ENCODE data around the gene SIM2. TPM values are rescaled to one million over a fixed set of nuclear protein-coding genes. Genes with fewer than 3 reads are reported as not detected.

The SIM2 gene
- total RNA-seq, 1 donor from 2014 or later: 3.1 TPM

DNA sequence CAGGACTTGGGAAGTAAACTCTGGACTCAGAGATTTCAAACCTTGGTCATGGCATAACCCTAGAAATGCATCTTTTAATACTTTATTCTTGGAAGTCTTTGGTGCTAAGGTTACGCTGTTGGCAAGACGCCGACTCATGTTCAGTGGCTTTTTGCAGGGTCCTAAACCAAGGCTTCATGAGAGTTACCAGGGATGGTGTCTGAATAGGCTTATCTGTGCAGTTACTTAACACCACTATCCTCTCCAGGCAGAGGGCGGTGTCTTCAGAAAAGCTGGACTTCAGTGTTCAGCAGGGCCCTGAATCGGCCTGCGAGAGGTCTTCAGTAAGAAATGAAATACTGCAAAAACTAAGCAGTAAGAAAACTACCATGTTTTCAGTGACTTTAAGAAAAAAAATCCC, 58.3 kb downstream of the SIM2 start:
- Histone ChIP-seq H3K4me1 (ENCODE audit: control insufficient read depth in 3 of 3, insufficient read depth in 3 of 3, low read length in 3 of 3) (no peaks in the 10 kb centered on the region), H3K36me3 (ENCODE audit: control insufficient read depth in 3 of 3, insufficient read depth in 3 of 3, low read length in 3 of 3) (peaks cover 9 to 21% (median 12%) of the 10 kb centered on the region in 3 donors), H3K9ac (ENCODE audit: low read depth in 1 of 3, low read length in 3 of 3) (no peak overlapping the region), H3K27ac (ENCODE audit: low read depth, low read length) (no peak overlapping the region), H3K27me3 (ENCODE audit: control insufficient read depth in 3 of 3, insufficient read depth in 3 of 3, low read length in 3 of 3) (no peaks in the 10 kb centered on the region), H3K4me3 (ENCODE audit: low read length in 3 of 3) (no peak overlapping the region), H3K9me3 (ENCODE audit: control insufficient read depth in 3 of 3, low read length in 3 of 3) (no peaks in the 10 kb centered on the region)

DNA sequence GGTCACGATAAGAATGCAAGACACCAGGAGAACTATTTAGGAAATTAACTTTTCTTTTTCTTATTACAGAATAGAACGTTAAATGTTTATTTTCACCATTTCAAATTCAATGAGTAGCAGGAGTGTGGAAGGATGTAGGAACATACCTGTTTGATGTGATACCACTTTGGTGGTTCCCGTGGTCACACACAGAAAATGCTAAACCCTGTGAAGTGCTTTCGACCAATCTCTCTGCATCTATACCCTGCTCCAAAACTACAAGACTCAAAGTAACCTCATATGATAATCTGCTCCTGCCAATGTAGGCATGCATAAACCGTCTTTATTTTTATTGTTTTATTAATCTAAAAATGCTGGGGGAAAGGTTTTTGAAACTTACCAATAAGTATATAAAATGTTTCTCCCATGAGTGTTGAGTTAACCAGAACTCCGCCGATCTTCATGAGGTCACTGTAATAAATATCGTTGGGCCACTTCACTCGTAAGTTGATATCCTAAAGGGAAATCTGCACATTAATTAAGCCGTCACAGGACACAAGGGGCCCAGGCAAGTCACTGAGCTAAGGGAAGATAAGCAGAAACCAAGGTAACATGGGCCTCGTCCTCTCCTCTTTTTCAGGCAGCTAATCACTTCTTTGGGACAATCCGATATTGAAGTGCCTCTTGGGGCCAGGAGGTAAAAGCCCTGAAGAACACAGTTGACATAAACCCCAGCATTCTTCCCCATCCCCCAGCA, 60.6 kb downstream of the SIM2 start:
- H3K4me3 ChIP-seq (ENCODE audit: low read length in 3 of 3): no peak overlapping the region
- peaks cover 0 to 13% (median 4%) of the 10 kb centered on the region in 3 donors for H3K36me3 ChIP-seq (ENCODE audit: control insufficient read depth in 3 of 3, insufficient read depth in 3 of 3, low read length in 3 of 3)

DNA sequence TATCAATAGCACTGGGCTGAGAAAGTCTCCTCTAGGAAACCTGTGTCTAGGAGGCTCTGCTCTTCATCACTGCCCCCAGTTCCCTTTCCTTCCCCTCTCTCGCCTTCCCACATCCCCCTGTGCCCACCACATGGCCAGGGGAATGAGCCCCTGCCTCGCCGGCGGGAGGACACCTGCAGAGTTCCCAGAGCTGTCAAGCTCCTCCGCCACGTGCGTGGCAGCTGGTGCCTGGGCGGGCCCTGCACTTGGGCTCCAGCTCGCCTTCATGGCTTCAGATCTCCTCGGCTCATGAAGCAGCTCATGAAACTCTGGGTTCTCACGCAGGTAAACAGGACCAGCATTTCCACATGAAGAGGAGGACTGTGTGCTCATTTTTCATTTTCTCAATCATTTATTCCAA, 62.8 kb downstream of the SIM2 start:
- H3K36me3 ChIP-seq (ENCODE audit: control insufficient read depth in 3 of 3, insufficient read depth in 3 of 3, low read length in 3 of 3): peaks cover 3 to 13% (median 3%) of the 10 kb centered on the region in 3 donors
- H3K27me3 ChIP-seq (ENCODE audit: control insufficient read depth in 3 of 3, insufficient read depth in 3 of 3, low read length in 3 of 3): no peaks in the 10 kb centered on the region
- no peak overlapping the region for H3K9ac ChIP-seq (ENCODE audit: low read depth in 1 of 3, low read length in 3 of 3)
- no peak overlapping the region for H3K27ac ChIP-seq (ENCODE audit: low read depth, low read length)
- no peaks in the 10 kb centered on the region for H3K4me1 ChIP-seq (ENCODE audit: control insufficient read depth in 3 of 3, insufficient read depth in 3 of 3, low read length in 3 of 3)
- H3K9me3 ChIP-seq (ENCODE audit: control insufficient read depth in 3 of 3, low read length in 3 of 3): no peaks in the 10 kb centered on the region
- H3K4me3 ChIP-seq (ENCODE audit: low read length in 3 of 3): no peak overlapping the region

More for the DNA sequence above, 60.6 kb downstream of the SIM2 start:
- H3K9ac ChIP-seq (ENCODE audit: low read depth in 1 of 3, low read length in 3 of 3): no peak overlapping the region
- no peaks in the 10 kb centered on the region for H3K4me1 ChIP-seq (ENCODE audit: control insufficient read depth in 3 of 3, insufficient read depth in 3 of 3, low read length in 3 of 3)
- H3K27me3 ChIP-seq (ENCODE audit: control insufficient read depth in 3 of 3, insufficient read depth in 3 of 3, low read length in 3 of 3): no peaks in the 10 kb centered on the region
- no peak overlapping the region for H3K27ac ChIP-seq (ENCODE audit: low read depth, low read length)
- H3K9me3 ChIP-seq (ENCODE audit: control insufficient read depth in 3 of 3, low read length in 3 of 3): no peaks in the 10 kb centered on the region

DNA sequence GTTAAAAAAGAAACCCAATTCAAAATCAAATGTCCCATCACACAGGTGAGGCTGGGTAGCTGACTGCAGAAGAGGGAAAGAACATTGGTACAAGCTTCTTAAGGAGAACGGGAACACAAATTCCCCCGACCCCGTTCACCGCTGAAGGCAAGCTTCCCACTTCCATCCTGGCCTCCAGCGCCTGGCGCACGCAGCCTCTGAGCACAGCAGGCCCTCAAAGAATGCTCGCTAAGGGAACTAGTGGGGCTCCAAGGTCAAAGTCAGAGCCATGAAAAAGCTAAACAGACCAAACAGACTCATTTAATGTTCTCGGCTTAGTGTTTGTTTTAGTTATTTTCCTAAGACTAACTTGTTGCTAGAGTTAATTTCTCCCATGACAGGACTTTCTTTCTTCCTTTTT, 63.7 kb downstream of the SIM2 start:
- H3K4me1 ChIP-seq (ENCODE audit: control insufficient read depth in 3 of 3, insufficient read depth in 3 of 3, low read length in 3 of 3): no peaks in the 10 kb centered on the region
- H3K27ac ChIP-seq (ENCODE audit: low read depth, low read length): no peak overlapping the region
- H3K9me3 ChIP-seq (ENCODE audit: control insufficient read depth in 3 of 3, low read length in 3 of 3): no peaks in the 10 kb centered on the region
- peaks cover 3 to 13% (median 4%) of the 10 kb centered on the region in 3 donors for H3K36me3 ChIP-seq (ENCODE audit: control insufficient read depth in 3 of 3, insufficient read depth in 3 of 3, low read length in 3 of 3)
- no peaks in the 10 kb centered on the region for H3K27me3 ChIP-seq (ENCODE audit: control insufficient read depth in 3 of 3, insufficient read depth in 3 of 3, low read length in 3 of 3)
- no peak overlapping the region for H3K9ac ChIP-seq (ENCODE audit: low read depth in 1 of 3, low read length in 3 of 3)
- no peak overlapping the region for H3K4me3 ChIP-seq (ENCODE audit: low read length in 3 of 3)

DNA sequence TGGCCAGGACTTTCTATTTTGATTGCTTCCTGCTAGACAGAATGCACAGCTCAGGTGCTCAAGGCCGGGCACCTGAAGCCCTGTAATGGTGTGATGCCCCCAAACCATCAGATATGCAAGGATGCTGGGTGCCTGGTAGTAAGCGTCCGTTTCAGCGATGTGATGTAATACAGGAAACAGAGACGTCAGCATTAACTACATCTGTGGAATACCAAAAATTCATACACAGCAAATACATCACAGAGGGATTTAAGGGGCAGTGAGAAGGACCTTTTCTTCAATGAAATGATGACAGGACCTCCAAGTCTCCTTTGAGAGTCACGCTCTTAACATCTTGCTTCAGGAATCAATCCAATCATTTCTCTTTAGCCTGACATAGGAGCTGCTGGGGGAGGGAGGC, 64.4 kb downstream of the SIM2 start:
- H3K27ac ChIP-seq (ENCODE audit: low read depth, low read length): no peak overlapping the region
- H3K27me3 ChIP-seq (ENCODE audit: control insufficient read depth in 3 of 3, insufficient read depth in 3 of 3, low read length in 3 of 3): no peaks in the 10 kb centered on the region
- H3K4me1 ChIP-seq (ENCODE audit: control insufficient read depth in 3 of 3, insufficient read depth in 3 of 3, low read length in 3 of 3): no peaks in the 10 kb centered on the region
- no peak overlapping the region for H3K4me3 ChIP-seq (ENCODE audit: low read length in 3 of 3)
- H3K36me3 ChIP-seq (ENCODE audit: control insufficient read depth in 3 of 3, insufficient read depth in 3 of 3, low read length in 3 of 3): peaks cover 3 to 13% (median 4%) of the 10 kb centered on the region in 3 donors
- no peak overlapping the region for H3K9ac ChIP-seq (ENCODE audit: low read depth in 1 of 3, low read length in 3 of 3)
- no peaks in the 10 kb centered on the region for H3K9me3 ChIP-seq (ENCODE audit: control insufficient read depth in 3 of 3, low read length in 3 of 3)

DNA sequence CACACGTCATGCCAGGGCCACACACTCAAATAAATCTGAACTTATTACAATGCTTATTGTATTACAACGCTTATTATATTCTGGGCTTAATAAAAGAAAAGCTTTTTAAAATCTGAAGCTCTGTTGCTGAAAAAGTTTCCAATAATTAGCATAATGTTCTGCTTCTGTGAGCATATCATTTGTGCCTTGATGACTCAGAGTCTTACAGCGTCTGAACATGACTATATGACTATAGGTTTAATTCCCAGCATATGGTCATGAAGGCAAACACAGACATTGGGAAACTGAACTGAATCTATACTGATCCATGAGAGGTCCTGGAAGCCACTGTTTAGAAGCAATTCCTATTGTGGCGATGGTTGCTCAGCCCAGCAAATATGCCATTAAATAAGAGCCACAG, 66.3 kb downstream of the SIM2 start:
- Histone ChIP-seq H3K4me1 (ENCODE audit: control insufficient read depth in 3 of 3, insufficient read depth in 3 of 3, low read length in 3 of 3) (peaks cover 2 to 11% (median 5%) of the 10 kb centered on the region in 3 donors), H3K4me3 (ENCODE audit: low read length in 3 of 3) (no peak overlapping the region)

DNA sequence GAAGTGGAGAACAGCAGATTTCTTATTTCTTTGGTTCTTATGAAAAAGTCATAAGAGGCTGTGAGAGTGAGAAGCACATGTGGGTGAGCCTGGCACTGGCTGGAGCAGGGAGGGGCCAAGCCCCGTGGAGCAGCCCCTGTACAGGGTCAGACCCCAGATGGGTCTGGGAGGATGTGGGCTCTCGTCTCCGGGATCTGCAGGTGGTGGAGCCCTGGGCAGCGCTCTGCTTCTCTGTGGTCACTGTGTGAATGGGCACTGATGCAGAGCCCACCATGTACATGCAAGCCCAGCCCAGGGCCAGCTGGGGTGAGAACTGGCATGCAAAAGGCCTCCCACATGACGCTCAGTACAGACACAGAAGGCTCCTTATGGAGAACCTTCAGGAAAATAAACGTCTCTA, 67.6 kb downstream of the SIM2 start:
- Histone ChIP-seq H3K4me1 (ENCODE audit: control insufficient read depth in 3 of 3, insufficient read depth in 3 of 3, low read length in 3 of 3) (peaks cover 2 to 11% (median 5%) of the 10 kb centered on the region in 3 donors), H3K9ac (ENCODE audit: low read depth in 1 of 3, low read length in 3 of 3) (no peak overlapping the region), H3K9me3 (ENCODE audit: control insufficient read depth in 3 of 3, low read length in 3 of 3) (no peaks in the 10 kb centered on the region), H3K27me3 (ENCODE audit: control insufficient read depth in 3 of 3, insufficient read depth in 3 of 3, low read length in 3 of 3) (no peaks in the 10 kb centered on the region), H3K4me3 (ENCODE audit: low read length in 3 of 3) (no peak overlapping the region), H3K36me3 (ENCODE audit: control insufficient read depth in 3 of 3, insufficient read depth in 3 of 3, low read length in 3 of 3) (peaks cover 0 to 4% (median 3%) of the 10 kb centered on the region in 3 donors), H3K27ac (ENCODE audit: low read depth, low read length) (no peak overlapping the region)

More for the DNA sequence above, 66.3 kb downstream of the SIM2 start:
- Histone ChIP-seq H3K9ac (ENCODE audit: low read depth in 1 of 3, low read length in 3 of 3) (no peak overlapping the region), H3K27ac (ENCODE audit: low read depth, low read length) (no peak overlapping the region), H3K27me3 (ENCODE audit: control insufficient read depth in 3 of 3, insufficient read depth in 3 of 3, low read length in 3 of 3) (no peaks in the 10 kb centered on the region), H3K36me3 (ENCODE audit: control insufficient read depth in 3 of 3, insufficient read depth in 3 of 3, low read length in 3 of 3) (peaks cover 2 to 4% (median 3%) of the 10 kb centered on the region in 3 donors), H3K9me3 (ENCODE audit: control insufficient read depth in 3 of 3, low read length in 3 of 3) (no peaks in the 10 kb centered on the region)

DNA sequence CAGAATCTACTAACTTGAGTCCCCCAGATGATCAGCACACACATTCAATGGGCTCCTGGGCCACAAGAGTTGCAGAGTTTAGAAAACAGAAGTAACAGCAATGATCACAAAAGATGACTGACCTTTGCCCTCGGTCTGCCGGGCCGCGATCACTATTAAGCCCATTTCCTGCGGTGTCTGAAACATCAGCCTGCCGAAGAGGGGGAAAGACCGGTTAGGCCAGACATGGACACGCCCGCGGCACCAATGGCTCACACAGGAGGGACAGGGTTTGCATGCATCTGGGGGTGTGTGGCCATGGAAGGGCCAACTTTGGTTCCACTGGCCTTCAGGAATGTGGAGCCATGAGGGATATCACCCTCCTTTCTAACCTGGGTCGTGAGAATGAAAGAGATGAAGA, 68.2 kb downstream of the SIM2 start:
- peaks cover 2 to 11% (median 5%) of the 10 kb centered on the region in 3 donors for H3K4me1 ChIP-seq (ENCODE audit: control insufficient read depth in 3 of 3, insufficient read depth in 3 of 3, low read length in 3 of 3)
- H3K4me3 ChIP-seq (ENCODE audit: low read length in 3 of 3): no peak overlapping the region
- no peaks in the 10 kb centered on the region for H3K9me3 ChIP-seq (ENCODE audit: control insufficient read depth in 3 of 3, low read length in 3 of 3)

DNA sequence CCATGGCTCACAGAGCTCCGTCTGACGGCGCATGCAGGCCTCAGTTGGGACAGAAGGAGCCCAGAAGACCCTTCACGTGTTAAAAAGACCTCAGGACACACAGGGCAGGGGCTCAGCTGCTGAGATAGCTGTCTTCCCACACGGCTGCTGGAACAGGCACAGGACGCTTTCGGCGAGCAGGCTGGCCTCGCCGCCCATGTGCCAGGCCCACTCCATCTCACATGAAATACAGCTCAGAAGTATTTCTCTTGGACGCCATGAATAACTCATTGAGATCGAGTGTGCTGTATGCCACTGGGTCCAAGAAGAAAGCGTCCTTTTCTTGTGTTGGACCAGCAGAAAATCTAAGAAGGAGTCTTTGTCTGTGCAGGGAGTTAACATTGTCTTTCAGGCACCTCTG, 69.6 kb downstream of the SIM2 start:
- Histone ChIP-seq H3K27ac (ENCODE audit: low read depth, low read length) (no peak overlapping the region), H3K9me3 (ENCODE audit: control insufficient read depth in 3 of 3, low read length in 3 of 3) (no peaks in the 10 kb centered on the region), H3K27me3 (ENCODE audit: control insufficient read depth in 3 of 3, insufficient read depth in 3 of 3, low read length in 3 of 3) (no peaks in the 10 kb centered on the region), H3K36me3 (ENCODE audit: control insufficient read depth in 3 of 3, insufficient read depth in 3 of 3, low read length in 3 of 3) (peaks cover 0 to 3% (median 2%) of the 10 kb centered on the region in 3 donors), H3K4me3 (ENCODE audit: low read length in 3 of 3) (no peak overlapping the region), H3K4me1 (ENCODE audit: control insufficient read depth in 3 of 3, insufficient read depth in 3 of 3, low read length in 3 of 3) (peaks cover 5 to 17% (median 10%) of the 10 kb centered on the region in 3 donors), H3K9ac (ENCODE audit: low read depth in 1 of 3, low read length in 3 of 3) (no peak overlapping the region)

More for the DNA sequence above, 68.2 kb downstream of the SIM2 start:
- H3K36me3 ChIP-seq (ENCODE audit: control insufficient read depth in 3 of 3, insufficient read depth in 3 of 3, low read length in 3 of 3): peaks cover 0 to 3% (median 2%) of the 10 kb centered on the region in 3 donors
- no peak overlapping the region for H3K9ac ChIP-seq (ENCODE audit: low read depth in 1 of 3, low read length in 3 of 3)
- H3K27me3 ChIP-seq (ENCODE audit: control insufficient read depth in 3 of 3, insufficient read depth in 3 of 3, low read length in 3 of 3): no peaks in the 10 kb centered on the region
- no peak overlapping the region for H3K27ac ChIP-seq (ENCODE audit: low read depth, low read length)

DNA sequence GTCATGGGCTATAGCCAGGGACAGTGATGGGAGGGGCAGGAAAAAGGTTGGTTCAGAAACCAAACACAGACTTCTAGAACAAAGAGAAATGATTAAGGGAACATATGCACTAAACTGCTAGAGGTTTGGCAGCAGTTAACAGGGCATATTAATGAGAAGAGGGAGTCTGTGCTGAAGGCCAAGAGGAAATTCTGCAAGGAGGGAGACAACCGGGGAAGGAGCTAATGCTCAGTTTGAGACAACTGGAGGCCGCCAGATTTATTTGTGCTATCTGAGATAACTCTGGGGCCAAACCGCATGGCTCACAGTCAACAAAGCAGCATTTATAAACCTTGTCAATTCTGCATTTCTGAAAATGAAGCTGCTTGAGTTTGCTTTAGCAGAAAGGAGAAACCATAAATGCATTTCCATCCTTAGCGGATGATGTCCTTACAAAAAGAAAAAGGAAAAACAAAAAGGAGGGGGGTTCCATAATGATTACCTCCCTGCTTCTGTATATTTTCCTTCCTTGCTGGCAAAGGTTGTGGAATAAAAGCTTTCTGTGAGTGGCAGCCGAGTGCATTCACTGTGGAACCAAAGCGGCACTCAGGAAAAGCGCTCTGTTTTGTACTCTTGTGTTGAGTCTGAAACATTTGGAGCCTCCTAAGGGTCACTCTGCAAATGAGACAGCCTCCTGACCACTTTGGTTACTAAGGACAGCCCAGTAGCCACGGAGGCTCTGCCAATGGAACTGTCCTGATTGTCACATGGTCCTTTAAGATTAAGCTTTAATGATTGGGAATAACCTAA, 70.3 kb downstream of the SIM2 start:
- Histone ChIP-seq H3K27ac (ENCODE audit: low read depth, low read length) (no peak overlapping the region), H3K4me3 (ENCODE audit: low read length in 3 of 3) (no peak overlapping the region), H3K9ac (ENCODE audit: low read depth in 1 of 3, low read length in 3 of 3) (no peak overlapping the region), H3K4me1 (ENCODE audit: control insufficient read depth in 3 of 3, insufficient read depth in 3 of 3, low read length in 3 of 3) (peaks cover 6 to 18% (median 12%) of the 10 kb centered on the region in 3 donors), H3K9me3 (ENCODE audit: control insufficient read depth in 3 of 3, low read length in 3 of 3) (no peaks in the 10 kb centered on the region), H3K27me3 (ENCODE audit: control insufficient read depth in 3 of 3, insufficient read depth in 3 of 3, low read length in 3 of 3) (no peaks in the 10 kb centered on the region), H3K36me3 (ENCODE audit: control insufficient read depth in 3 of 3, insufficient read depth in 3 of 3, low read length in 3 of 3) (peaks cover 0 to 3% (median 2%) of the 10 kb centered on the region in 3 donors)

All from skeletal muscle tissue (tissue), 4 donors.